HG03139 (cell line): Measurements from ENCODE around the gene NFKBIE.

Experiments
- ATAC-seq: cut with Tn5 transposase; IDR thresholded peaks from one replicate; pipeline ENCODE4 v1.9.1; 2021; ENCODE audit not compliant: unreplicated experiment

The NFKBIE gene

GRCh38 chr6:44260451-44261297 lies 4.7 kb downstream of the NFKBIE start:
- no peak for ATAC-seq

- no peak for ATAC-seq
These were observed 5.3 kb downstream of the NFKBIE start for GRCh38 chr6:44260011-44260410.

- ATAC-seq = no peak
These were observed 6.4 kb downstream of the NFKBIE start for GRCh38 chr6:44258921-44259320.

- ATAC-seq = no peak
These were observed 7.0 kb downstream of the NFKBIE start for GRCh38 chr6:44258325-44258863.

DNA sequence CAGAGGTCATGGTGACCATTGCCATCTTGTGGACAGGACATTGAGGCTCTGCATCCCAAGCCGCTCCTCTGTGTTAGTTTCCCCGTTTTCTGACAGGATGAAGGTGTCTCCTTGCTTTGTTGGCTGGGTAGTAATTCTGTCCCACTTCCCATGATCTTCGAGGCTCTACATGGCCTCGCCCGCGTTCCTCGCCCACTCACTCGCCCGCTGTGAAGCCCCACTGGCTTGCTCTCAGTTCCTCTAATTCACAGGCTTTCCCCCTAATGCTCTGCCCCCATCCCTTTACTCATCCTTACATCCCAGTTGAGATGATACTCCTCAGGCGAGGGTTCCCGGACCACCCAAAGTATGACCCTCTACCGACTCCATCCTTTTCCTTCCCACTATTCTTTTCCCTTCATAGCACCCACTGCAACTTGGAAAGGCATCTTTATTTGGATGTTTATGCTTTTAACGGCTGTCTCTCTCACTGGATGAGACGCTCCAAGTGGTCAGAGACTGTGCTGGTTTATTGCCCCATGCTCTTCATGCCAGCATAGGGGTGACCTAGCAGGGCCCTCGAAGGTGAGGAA lies 7.5 kb downstream of the NFKBIE start:
- peak; percentile 10 for ATAC-seq

GRCh38 chr6:44257025-44257752 lies 8.2 kb downstream of the NFKBIE start, which contains the start of gene SLC35B2:
SLC35B2 (minus strand) TSS chr6:44257528; CDS start chr6:44257410, 118 bp downstream.
- peak; percentile 49 for ATAC-seq

DNA sequence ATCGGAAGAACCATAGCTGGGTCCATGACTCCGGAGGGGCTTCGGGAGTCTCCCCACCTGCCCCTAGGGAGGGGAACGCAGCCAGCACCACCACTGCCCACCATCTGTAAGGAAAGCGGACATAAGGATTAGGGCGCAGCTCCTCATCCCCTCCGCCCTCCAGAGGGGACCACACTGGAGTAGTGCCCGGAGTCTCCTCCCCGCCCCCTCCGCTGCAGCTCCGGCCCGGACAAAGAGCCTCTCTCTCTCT lies 8.7 kb downstream of the NFKBIE start:
- ATAC-seq = no peak

DNA sequence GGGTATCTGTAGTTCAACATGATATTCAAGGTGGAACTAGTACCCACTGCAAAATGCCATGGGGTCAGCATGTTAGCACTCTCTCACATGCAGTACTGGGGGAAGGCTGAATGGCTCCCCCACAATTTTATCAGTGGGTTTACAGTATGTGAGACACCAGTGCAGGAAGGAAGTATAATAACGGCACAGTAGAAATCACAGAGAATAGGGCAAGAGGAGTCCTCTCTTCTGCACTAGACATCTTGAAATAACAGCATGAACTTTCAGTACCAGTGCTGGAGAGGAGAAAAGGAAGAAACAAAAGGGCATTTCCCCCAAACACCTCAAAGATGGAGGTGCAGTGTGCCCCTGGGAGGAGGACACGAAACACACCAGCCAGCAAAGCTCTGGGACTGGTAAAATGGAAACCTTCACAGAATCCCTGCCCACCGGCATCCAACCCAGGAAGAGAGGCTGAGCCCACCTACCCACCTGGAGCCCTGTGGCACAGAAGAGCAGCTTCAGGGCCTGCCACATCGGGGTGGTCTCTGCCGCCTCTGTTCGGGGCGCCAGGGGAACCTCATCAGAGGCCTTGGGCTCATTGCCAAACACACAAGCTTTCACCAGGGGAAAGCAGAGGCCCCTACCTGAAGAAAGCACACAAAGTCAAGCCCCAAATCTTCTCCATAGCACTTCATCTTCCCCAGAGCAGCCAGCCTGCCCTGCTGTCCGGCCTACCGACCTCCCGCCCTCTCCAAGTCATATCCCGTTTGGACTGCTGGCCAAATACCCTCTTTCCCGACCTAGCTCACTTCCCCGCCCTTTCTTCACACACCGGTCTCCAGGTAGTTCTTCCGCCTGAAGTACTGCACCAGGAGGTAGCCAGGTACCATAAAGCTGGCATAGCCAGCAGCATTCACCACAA lies 9.2 kb downstream of the NFKBIE start:
- ATAC-seq = no peak

- ATAC-seq = no peak
These were observed 10.1 kb downstream of the NFKBIE start for GRCh38 chr6:44255105-44255808.

DNA sequence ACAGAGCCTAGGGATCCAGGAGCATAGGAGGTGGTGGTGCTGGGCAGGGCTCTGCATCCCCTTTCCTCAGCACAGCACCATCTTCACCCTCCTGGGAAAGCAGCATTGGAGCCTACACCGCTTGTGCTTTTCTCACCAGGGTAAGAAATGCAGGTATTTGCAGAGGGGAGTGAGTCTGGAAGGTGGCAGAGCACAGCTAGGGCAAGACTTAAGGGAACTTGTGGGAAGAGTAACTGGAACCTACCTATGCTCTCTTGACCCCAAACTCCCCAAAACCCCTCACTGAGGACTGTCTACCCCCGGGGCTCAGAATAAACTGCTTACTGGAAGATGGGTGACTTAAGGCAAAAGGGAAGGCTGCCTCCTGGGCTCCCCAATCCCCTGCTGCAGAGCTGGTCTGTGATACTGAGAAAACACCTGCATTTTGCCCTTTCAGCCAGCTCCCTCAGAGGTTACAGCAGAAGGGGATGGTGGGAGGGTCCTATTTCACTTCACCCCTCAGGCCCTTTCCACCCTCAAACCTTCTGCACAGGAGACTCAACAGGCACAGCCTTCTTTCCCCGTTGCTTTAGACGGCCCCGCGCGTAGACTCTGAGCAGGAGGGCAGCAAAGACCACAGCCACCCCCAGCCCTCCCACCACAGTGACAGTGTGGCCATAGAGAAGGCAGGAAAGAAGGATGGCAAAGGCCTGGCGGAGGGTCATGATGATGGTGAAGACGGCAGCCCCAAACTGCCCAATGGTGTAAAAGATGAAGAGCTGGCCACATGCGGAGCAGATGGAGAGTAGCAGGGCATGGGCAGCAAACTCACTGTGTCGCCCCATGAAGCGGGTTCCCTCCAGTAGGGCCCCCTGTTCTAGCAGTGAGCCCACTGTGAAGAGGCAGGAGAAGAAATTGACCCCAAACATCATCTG lies 10.9 kb downstream of the NFKBIE start:
- no peak for ATAC-seq

GRCh38 chr6:44253307-44254101 lies 11.8 kb downstream of the NFKBIE start:
- no peak for ATAC-seq

GRCh38 chr6:44251576-44252524 lies 13.5 kb downstream of the NFKBIE start:
- ATAC-seq = no peak

- ATAC-seq = no peak
These were observed 14.6 kb downstream of the NFKBIE start for GRCh38 chr6:44250718-44251123.

DNA sequence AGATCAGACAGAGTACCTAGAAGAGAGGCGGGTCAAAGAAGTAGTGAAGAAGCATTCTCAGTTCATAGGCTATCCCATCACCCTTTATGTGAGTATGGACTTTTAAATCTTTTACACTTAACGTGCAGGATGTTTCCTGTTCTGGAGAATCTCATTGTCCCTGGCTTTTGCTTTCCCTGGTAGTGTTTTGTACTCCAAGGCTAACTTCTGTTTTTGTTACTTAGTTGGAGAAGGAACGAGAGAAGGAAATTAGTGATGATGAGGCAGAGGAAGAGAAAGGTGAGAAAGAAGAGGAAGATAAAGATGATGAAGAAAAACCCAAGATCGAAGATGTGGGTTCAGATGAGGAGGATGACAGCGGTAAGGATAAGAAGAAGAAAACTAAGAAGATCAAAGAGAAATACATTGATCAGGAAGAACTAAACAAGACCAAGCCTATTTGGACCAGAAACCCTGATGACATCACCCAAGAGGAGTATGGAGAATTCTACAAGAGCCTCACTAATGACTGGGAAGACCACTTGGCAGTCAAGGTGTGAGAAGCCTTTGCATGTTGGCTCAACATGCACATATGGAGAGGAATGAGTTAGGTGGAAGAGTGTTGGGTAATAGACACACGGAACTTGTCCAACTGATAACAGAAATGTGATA lies 15.2 kb downstream of the NFKBIE start:
- ATAC-seq = no peak

- no peak for ATAC-seq
These were observed 16.1 kb downstream of the NFKBIE start for GRCh38 chr6:44249082-44249748.

DNA sequence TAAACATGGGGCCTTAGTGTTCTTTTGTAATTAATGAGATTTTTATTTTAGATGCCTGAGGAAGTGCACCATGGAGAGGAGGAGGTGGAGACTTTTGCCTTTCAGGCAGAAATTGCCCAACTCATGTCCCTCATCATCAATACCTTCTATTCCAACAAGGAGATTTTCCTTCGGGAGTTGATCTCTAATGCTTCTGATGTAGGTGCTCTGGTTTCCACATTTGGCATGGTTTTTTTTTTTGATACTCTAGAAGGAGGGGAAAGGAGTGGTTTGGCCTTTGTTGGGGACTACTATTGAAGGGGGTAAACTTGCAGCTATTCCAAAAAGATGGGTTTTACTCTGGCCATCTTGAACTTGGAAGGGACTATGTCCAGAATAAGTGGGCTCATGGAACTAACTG lies 16.8 kb downstream of the NFKBIE start:
- ATAC-seq = no peak
